Hair follicular keratinocyte (primary cell): ENCODE measurements around the gene UBE2Q1. TPM values are rescaled to one million over a fixed set of nuclear protein-coding genes. Genes with fewer than 3 reads are reported as not detected.

Experiments used
- total RNA-seq: library from RNA; depleted of rRNA; stranded (reverse); fragments of >200 nt; gene quantifications from 2 replicates; pipeline ENCODE4 v1.2.3, GENCODE V29; 2015

Gene UBE2Q1
- 23.7 and 24.7 TPM in 2 replicates for total RNA-seq

DNA sequence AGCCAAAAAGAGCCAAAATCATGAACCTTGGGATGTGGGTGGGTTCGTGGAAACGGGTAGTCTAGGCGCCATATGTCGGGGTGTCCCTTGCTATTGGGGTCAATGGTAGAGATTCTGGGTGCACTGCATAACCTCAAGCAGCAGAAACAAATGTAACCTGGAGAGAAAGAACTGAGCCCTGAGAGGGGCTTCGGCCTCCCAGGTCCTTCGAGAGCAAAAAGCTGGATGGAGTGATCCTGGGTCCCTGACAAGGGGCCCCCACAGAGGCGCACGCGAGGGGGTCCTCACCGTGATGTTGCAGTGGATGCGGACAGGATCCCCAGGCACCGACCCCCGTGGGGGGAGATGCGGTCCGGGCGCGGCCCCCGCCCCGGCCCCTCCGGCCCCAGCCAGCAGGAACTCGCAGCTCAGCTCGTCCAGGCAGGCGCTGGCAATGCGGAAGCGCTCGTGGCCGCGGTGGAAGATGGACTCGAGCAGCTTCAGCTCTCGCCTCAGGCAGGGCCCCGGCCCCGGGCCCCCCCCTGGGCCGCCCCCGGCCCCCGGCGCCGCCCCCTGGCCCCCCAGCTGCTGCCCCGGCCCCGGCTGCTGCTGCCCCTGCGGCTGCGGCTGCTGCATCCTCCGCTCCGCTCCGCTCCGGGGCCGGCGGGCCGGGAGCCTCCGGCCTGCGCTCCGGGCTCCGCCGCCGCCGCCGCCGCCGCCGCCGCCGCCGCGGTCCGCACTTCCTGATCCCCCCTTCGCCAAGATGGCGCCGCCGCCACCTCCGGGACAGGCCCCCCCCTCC, at the start of gene UBE2Q1:
Gene UBE2Q1, minus strand, starts transcription at position 724 of the 781 bp plus-strand sequence. Its CDS starts 109 bp downstream, at position 615.

GRCh38 chr1:154607609-154608396, 49.3 kb upstream of the UBE2Q1 start, which contains the start of gene ADAR:
TSS of gene ADAR (minus strand) at chr1:154608186. CDS start at chr1:154608006, 180 bp downstream.

GRCh38 chr1:154567386-154568156, 9.1 kb upstream of the UBE2Q1 start, which contains the start of gene CHRNB2:
TSS of gene CHRNB2 (plus strand) at chr1:154567778. CDS start at chr1:154568045, 267 bp downstream.

DNA sequence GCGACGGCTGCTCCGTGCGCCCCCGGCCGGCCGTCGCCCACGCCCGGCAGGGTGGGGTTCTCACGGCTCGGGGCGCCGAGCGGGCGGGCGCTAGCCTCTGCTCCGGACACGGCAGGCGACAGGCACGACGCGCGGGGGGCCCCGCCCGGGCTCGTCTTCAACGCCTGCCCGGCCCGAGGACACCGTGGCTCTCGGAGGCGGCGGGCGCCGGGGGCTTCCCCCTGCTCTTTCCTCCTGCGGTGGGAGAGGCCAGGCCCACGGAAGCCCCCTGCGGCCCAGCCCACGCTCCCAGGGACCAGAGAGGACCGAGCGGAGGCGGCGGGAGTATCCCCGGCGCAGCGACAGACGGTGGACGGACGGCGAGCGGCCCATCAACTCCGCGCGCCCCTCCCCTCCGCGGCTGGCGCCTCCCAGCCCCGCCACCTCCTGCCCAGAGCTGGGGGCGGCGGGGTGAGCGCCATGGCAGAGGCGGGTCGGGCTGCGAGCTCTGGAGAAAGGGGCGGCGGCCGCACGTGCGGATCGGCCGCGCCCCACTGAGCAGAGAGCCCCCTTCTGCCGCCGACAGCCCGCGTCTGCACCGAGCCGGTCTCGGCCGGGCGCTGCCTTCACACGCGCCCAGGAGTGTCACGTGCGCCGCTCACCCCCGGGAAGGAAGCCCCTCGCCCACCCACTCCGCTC, 56.3 kb downstream of the UBE2Q1 start, which contains the start of the genes SHE and TDRD10:
Gene SHE, minus strand, starts transcription at position 347 of the 678 bp plus-strand sequence. CDS start 386 bp downstream, outside the sequence.
Gene TDRD10, plus strand, starts transcription at position 154 of the 678 bp plus-strand sequence. CDS start 4,685 bp downstream, outside the sequence.

Other genes with a start within 250 kb of the UBE2Q1 start
- 0.08 TPM in 1 of 2 replicates, not detected in the other for gene AQP10, start 237.6 kb downstream of the UBE2Q1 start, total RNA-seq
- gene ATP8B2, start 233.1 kb downstream of the UBE2Q1 start, total RNA-seq, result 16.8 and 20.8 TPM in 2 replicates
- gene IL6R, start 153.3 kb downstream of the UBE2Q1 start, total RNA-seq, result 13.1 and 14.9 TPM in 2 replicates
- not detected in 2 replicates for gene TDRD10, start 56.4 kb downstream of the UBE2Q1 start, total RNA-seq
- gene SHE, start 56.2 kb downstream of the UBE2Q1 start, total RNA-seq, result under 0.01 TPM in 1 of 2 replicates, not detected in the other
- gene CHRNB2, start 9.1 kb upstream of the UBE2Q1 start, total RNA-seq, result under 0.01 and 0.04 TPM in 2 replicates
- gene ADAR, start 49.5 kb upstream of the UBE2Q1 start, total RNA-seq, result 50.1 and 51.3 TPM in 2 replicates